CD14-positive monocyte (primary cell): ENCODE results near the gene IRS2. TPM values are rescaled to one million over a fixed set of nuclear protein-coding genes. Genes with fewer than 3 reads are reported as not detected.

Experiments used
- DNase-seq, 3 donors: peaks; one replicate each; pipeline ENCODE4 v3.0.0-alpha.2; 2011 to 2022
- H2AFZ ChIP-seq: 2 replicates; pipeline ENCODE4 v1.6.0; 2012; ENCODE audit warnings: mild to moderate bottlenecking, low read depth, low read length, inconsistent platforms; ENCODE audit not compliant: insufficient read depth, poor library complexity, severe bottlenecking
- H3K27ac ChIP-seq, 2 donors: 1 replicate in 1 of 2; 2 replicates in 1 of 2; pipeline ENCODE4 v1.5.1; 2012 to 2013; ENCODE audit warnings: low read length in 2 of 2, control low read depth in 1 of 2, inconsistent platforms in 1 of 2, low read depth in 1 of 2, mild to moderate bottlenecking in 1 of 2
- H3K27me3 ChIP-seq, 2 donors: one replicate each; pipeline versions ENCODE4 v1.6.0 to v1.6.1; 2011 to 2013; ENCODE audit warnings: low read length in 2 of 2; ENCODE audit not compliant: control insufficient read depth in 2 of 2, insufficient read depth in 2 of 2
- H3K36me3 ChIP-seq, 2 donors: replicated peaks in 1 of 2; 1 replicate in 1 of 2; 2 replicates in 1 of 2; pipeline versions ENCODE4 v1.5.1 to v1.6.1; 2012 to 2013; ENCODE audit warnings: low read length in 2 of 2, control low read depth in 1 of 2, inconsistent platforms in 1 of 2, mild to moderate bottlenecking in 1 of 2; ENCODE audit not compliant: insufficient read depth in 2 of 2, control insufficient read depth in 1 of 2
- H3K4me1 ChIP-seq, 2 donors: 1 replicate in 1 of 2; 2 replicates in 1 of 2; pipeline versions ENCODE4 v1.5.1 to v1.6.1; 2012 to 2013; ENCODE audit warnings: low read length in 2 of 2, control low read depth in 1 of 2, inconsistent platforms in 1 of 2, mild to moderate bottlenecking in 1 of 2, moderate library complexity in 1 of 2; ENCODE audit not compliant: insufficient read depth in 2 of 2, control insufficient read depth in 1 of 2
- H3K4me2 ChIP-seq: replicated peaks from 2 replicates; pipeline ENCODE3; 2012; ENCODE audit warnings: low read length, moderate library complexity, mild to moderate bottlenecking; ENCODE audit not compliant: poor library complexity, severe bottlenecking; ENCODE audit errors: extremely low read depth
- H3K4me3 ChIP-seq, 3 experiments: fragments of 200-600 bp in 1 of 3; sonication (generic) in 1 of 3; replicated peaks in 1 of 3; 1 replicate in 2 of 3; 2 replicates in 1 of 3; pipeline ENCODE4 v1.5.1; 2011 to 2013; ENCODE audit warnings: low read length in 3 of 3, mild to moderate bottlenecking in 3 of 3, control low read depth in 2 of 3, low read depth in 2 of 3, inconsistent platforms in 1 of 3, moderate library complexity in 1 of 3
- H3K79me2 ChIP-seq: 2 replicates; pipeline ENCODE4 v1.6.0; 2012; ENCODE audit warnings: mild to moderate bottlenecking, control low read depth, inconsistent platforms, low read length, moderate library complexity; ENCODE audit not compliant: insufficient read depth
- H3K9ac ChIP-seq: 2 replicates; pipeline ENCODE4 v1.6.0; 2017; ENCODE audit warnings: low read length, mild to moderate bottlenecking; ENCODE audit not compliant: insufficient read depth, poor library complexity, severe bottlenecking
- H3K9me3 ChIP-seq, 2 donors: replicated peaks in 1 of 2; 1 replicate in 1 of 2; 2 replicates in 1 of 2; pipeline versions ENCODE4 v1.5.1 to v1.6.1; 2012 to 2013; ENCODE audit warnings: low read length in 2 of 2, control low read depth in 1 of 2; ENCODE audit not compliant: control insufficient read depth in 1 of 2, insufficient read depth in 1 of 2
- H4K20me1 ChIP-seq: 2 replicates; pipeline ENCODE4 v1.6.0; 2012; ENCODE audit warnings: mild to moderate bottlenecking, low read length, control low read depth, moderate library complexity; ENCODE audit not compliant: insufficient read depth
- H3K27ac Mint-ChIP-seq, 7 donors: one replicate each; pipeline ENCODE4 v1.8.0; 2020; ENCODE audit warnings: mild to moderate bottlenecking in 7 of 7, mixed read lengths in 7 of 7, moderate library complexity in 6 of 7, inconsistent platforms in 2 of 7
- H3K27me3 Mint-ChIP-seq, 3 donors: one replicate each; pipeline ENCODE4 v1.8.0; 2021 to 2022; ENCODE audit warnings: low read depth in 3 of 3, mild to moderate bottlenecking in 3 of 3, mixed read lengths in 3 of 3, moderate library complexity in 3 of 3, inconsistent platforms in 1 of 3
- H3K36me3 Mint-ChIP-seq, 2 donors: one replicate each; pipeline ENCODE4 v1.8.0; 2020; ENCODE audit warnings: mixed read lengths in 2 of 2, inconsistent platforms in 1 of 2, mild to moderate bottlenecking in 1 of 2
- H3K4me1 Mint-ChIP-seq: one replicate; pipeline ENCODE4 v1.8.0; 2020; ENCODE audit warnings: mild to moderate bottlenecking, mixed read lengths
- H3K4me3 Mint-ChIP-seq, 2 donors: one replicate each; pipeline ENCODE4 v1.8.0; 2020; ENCODE audit warnings: mild to moderate bottlenecking in 2 of 2, mixed read lengths in 2 of 2, moderate library complexity in 1 of 2
- H3K9me3 Mint-ChIP-seq, 7 donors: one replicate each; pipeline ENCODE4 v1.8.0; 2020 to 2022; ENCODE audit warnings: mixed read lengths in 7 of 7, mild to moderate bottlenecking in 6 of 7, moderate library complexity in 6 of 7, inconsistent platforms in 2 of 7
- CTCF ChIP-seq: fragments of 200-600 bp; IDR thresholded peaks from one replicate; pipeline ENCODE4 v1.8.0; 2022; ENCODE audit warnings: antibody characterized with exemption, mild to moderate bottlenecking
- WGBS: methylation state at CpG from one replicate; pipeline ENCODE4 v1.1.5; 2013; ENCODE audit warnings: missing lambda C conversion rate; ENCODE audit not compliant: insufficient coverage; 5-methylcytosine and 5-hydroxymethylcytosine counted together
- intact Hi-C, 2 donors: fragments of 100-400 bp; cut with micrococcal nuclease; formaldehyde crosslinking; loops; one replicate each; pipeline versions ENCODE4 v1.15.0 to v1.15.1; 2023
- polyA plus RNA-seq, 3 donors: library from polyadenylated mRNA; depleted of rRNA in 1 of 3; unstranded in 2 of 3; stranded (reverse) in 1 of 3; fragments of 300-500 nt in 2 of 3; fragments of >200 nt in 1 of 3; fragmentation: Illumina TruSeq in 2 of 3; gene quantifications; 1 replicate in 2 of 3; 2 replicates in 1 of 3; pipeline ENCODE4 v1.2.3, GENCODE V29; 2012 to 2021

Gene IRS2
- polyA plus RNA-seq, 3 donors: 2.4 to 27.1 (median 3.5) TPM

DNA sequence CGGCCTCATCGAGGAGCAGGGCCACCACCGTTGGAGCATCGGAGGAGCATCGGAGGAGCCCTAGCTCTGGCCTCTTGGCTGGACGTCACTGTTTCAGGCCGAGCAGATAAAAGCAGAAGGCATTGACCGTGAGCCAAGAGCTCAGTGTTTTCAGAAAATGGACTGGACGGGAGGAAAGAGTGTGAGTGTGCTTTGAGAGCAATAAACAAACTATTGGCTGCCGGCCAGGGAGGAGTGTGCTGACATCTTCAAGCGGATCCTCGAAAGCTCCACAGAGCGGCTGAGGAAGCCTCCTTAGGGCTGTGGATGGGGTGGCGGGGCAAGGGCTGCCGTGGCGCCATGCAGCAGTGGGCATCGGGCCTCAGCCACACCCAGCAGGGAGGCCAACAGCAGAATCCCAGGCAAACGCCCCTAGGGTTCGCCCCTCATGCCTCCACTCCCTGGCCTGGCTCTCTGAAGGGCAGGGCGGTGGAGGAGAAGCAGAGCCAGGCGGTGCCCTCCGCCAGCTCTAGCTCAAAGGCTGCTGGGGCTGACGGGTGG, 41.8 kb downstream of the IRS2 start:
- Histone ChIP-seq H3K4me2 (no peak overlapping the region), H3K27me3 (no peaks in the 10 kb centered on the region), H2AFZ (no peak overlapping the region), H3K9ac (no peak overlapping the region), H3K4me1 (peaks cover 0 to 4% of the 10 kb centered on the region in 2 donors), H3K4me3 (no peak overlapping the region), H4K20me1 (no peaks in the 10 kb centered on the region), H3K9me3 (no peaks in the 10 kb centered on the region), H3K79me2 (no peaks in the 10 kb centered on the region), H3K27ac (no peak overlapping the region), H3K36me3 (no peaks in the 10 kb centered on the region)
- H3K36me3 Mint-ChIP-seq: no peaks in the 10 kb centered on the region
- H3K9me3 Mint-ChIP-seq: peaks cover 0 to 3% (median 0%) of the 10 kb centered on the region in 7 donors
- WGBS: 94% methylated on average over 21 of the region's 23 CpGs
- H3K27me3 Mint-ChIP-seq: peaks cover 1 to 7% (median 4%) of the 10 kb centered on the region in 3 donors
- H3K27ac Mint-ChIP-seq: no peak overlapping the region
- no peak overlapping the region for H3K4me3 Mint-ChIP-seq
- intact Hi-C loops: no loop called here
- TF ChIP-seq CTCF: no peak
- H3K4me1 Mint-ChIP-seq: peaks cover 20% of the 10 kb centered on the region
- no peak for DNase-seq

DNA sequence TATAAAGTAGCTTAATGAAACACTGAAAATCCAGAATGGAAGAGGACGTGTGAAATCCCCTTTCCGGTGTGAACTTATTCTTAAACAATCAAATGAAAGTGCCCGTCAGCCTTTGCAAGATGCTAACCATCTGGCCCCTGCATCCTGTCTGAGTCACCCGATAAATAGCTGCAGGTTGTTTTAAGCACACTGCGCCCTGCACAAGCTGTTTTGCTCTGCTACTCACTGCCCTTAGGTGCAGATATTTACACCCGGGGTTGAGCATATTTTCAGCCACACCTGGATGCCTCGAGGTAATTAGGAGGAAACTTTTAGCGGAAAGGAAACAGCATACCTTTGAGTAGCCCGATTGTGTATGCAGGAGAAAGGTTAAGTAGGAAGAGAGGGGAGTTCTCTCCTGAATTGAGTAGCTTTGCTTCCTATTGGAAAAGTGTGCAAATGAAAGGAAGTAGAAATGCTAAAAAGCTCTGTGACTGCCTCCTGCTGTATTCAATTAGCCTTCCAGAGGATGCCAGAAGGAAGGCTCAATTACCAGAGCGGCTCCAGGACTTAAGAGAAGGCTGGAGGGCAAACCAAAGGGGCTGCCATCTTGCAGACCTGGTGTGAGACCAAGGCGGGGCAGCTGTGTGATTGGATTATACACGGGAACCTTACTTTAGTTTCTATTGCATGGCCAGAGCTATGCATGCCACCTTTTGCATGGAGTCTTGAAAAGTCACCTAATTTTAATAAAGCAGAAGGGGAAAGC, 42.5 kb downstream of the IRS2 start:
- Histone ChIP-seq H3K4me3 (no peak overlapping the region), H3K27ac (no peak overlapping the region), H3K36me3 (no peaks in the 10 kb centered on the region), H4K20me1 (no peaks in the 10 kb centered on the region), H3K9ac (no peak overlapping the region), H3K4me1 (peaks cover 0 to 4% of the 10 kb centered on the region in 2 donors), H3K9me3 (no peaks in the 10 kb centered on the region), H3K79me2 (no peaks in the 10 kb centered on the region), H3K27me3 (no peaks in the 10 kb centered on the region), H2AFZ (peak overlapping the region; percentile 29), H3K4me2 (no peak overlapping the region)
- H3K4me1 Mint-ChIP-seq: peaks cover 20% of the 10 kb centered on the region
- no peak overlapping the region for H3K27ac Mint-ChIP-seq
- peaks cover 0 to 3% (median 0%) of the 10 kb centered on the region in 7 donors for H3K9me3 Mint-ChIP-seq
- no peaks in the 10 kb centered on the region for H3K36me3 Mint-ChIP-seq
- no peak for TF ChIP-seq CTCF
- peak overlapping the region in 1 of 2 donors; percentile 54 for H3K4me3 Mint-ChIP-seq
- H3K27me3 Mint-ChIP-seq: peaks cover 1 to 7% (median 4%) of the 10 kb centered on the region in 3 donors
- 19% methylated on average over 11 of the region's 12 CpGs for WGBS
- DNase-seq: peak in 1 of 3 donors; percentile 22
- intact Hi-C loops: no loop called here
